NOMO-1 treated with DMSO at 0.1 percent for 48 hours (cell line): Measurements from ENCODE around the gene VWA5B1.

Source experiments
- DNase-seq: peaks from one replicate; lab custom pipeline; 2025; ENCODE audit not compliant: unreplicated experiment; lab: John Stamatoyannopoulos, UW

The VWA5B1 gene

DNA sequence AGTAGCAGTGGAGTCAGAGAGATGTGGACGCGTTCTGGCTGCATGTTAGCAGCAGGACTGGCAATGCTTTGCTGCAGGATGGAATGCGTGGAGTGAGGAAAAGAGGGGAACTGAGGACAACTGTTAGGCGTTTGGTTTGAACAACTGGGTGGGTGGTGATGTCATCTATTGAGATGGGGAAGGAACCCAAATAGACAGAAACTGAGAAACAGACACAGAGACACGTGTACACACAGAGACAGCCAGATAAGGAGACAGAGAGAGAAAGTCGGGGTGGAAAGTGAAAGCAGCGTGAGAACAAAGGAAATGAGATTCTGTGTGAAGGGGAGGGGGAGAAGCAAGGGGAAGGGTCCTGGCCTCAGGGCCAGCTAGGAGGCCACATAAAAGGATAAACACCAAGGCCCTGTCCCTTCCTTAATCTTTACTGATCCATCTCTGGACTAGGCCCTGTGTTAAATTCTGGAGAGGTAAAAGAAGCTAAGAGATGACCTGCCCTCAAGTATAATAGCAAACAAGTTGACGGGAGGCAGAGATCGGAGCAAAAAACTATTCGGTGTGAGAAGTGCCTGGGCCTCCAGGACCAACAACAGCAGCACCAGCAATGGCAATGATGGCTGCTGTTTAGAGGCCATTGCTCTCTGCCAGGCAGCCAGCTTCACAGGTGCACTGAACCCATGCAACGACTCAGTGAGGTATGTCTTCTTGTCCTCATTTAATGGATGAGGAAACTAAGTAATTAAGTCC, 31.6 kb downstream of the VWA5B1 start:
- no peak for DNase-seq

DNA sequence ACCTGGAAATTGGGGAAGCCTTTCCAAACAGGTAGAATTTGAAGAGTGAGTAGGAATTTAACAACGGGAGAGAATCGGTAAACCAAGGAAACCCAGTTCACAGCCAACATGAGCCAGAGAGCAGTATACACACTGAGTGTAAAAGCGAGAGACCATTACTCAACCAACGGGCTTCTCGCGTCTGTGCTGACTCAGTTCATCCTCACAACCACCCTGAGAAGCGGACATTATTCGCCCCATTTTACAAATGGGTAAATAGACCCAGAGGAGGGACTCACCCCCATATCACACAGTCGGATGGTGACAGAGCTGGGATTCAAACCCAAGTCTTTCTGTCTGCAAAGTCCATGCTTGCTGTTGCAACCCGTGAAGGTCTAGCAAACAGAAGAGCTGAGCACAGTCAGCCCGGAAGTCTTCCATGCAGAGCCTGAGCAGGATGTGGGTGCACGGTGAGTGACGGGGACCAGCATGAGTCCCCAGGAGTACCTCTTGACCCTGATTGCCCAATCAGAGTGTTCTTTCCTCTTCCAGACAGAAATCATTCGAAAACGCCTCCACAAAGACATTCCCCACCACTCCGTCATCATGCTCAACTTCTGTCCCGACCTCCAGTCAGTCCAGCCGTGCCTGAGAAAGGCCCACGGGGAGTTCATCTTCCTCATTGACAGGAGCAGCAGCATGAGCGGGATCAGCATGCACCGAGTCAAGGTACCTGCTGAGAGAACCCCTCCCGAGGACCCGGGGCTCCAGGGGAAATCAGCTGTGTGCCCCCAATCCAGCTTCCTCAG, 32.3 kb downstream of the VWA5B1 start:
- DNase-seq = no peak

DNA sequence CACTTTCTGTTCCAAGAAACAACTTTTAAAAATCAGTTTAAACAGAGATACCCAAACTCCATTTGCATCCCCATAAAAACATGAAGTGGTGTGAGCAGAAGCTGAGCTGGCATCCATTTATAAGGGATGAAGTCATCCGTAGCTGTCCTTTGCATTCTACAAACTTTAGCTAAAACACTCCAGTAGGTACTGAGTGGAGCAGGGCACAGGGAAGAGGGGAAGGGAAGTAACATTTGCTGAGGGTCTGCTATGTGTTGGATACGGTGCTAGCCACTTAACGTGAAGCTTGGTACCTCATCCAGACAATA, 32.9 kb downstream of the VWA5B1 start:
- DNase-seq = no peak

DNA sequence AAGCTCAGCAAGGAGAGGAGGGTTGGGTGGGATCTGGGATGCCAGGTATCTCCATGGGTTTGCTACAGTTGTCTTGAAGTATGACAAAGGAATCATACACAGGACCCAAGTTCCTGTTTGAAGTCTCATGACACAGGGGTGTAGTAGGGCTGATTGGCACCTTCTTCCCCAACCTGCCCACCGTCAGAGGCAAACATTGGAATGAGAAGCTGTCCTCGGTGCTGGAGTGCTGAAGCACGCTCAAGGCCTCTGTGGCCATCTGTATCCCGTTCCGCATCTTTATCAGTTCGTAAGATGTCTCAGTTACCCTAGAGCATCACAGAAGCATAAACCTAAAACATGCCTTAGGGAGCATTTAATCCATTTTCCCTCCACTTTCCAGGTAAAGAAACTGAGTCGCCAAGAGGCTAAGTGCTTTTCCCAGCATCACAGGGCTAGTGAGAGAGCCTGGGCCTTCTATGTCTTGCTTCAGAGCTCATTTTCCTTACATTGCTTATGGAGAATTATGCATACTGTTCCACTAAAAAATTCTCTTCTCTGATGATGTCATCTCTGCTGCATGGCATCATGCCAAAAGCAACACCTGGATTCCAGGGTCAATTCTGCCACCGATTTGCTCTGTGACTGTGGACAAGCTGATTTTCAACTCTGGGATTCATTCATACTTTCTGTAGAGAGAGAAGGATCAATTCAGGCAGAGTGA, 34.2 kb downstream of the VWA5B1 start:
- no peak for DNase-seq

GRCh38 chr1:20325407-20325843, 34.8 kb downstream of the VWA5B1 start:
- DNase-seq = no peak

- no peak for DNase-seq
These were observed 35.3 kb downstream of the VWA5B1 start for GRCh38 chr1:20325844-20326420.

DNA sequence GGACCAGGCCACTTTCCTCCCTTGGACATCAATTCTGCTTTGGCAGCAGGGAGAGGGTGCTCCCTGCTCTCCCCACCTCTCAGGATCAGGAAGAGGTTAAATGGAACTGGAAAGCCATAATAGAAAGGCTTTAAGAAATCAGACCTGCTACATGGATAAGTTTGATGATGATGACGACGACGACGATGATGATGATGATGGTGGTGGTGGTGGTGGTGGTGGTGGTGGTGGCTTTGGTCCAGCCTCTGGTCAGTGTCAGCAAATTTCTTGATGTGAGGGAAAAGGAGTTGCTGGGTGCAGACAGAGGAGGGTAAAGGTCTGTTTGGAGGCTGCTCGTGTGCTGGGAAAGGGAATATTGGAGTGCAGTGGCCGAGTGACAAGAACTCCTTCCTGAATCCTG, 36.8 kb downstream of the VWA5B1 start:
- no peak for DNase-seq

DNA sequence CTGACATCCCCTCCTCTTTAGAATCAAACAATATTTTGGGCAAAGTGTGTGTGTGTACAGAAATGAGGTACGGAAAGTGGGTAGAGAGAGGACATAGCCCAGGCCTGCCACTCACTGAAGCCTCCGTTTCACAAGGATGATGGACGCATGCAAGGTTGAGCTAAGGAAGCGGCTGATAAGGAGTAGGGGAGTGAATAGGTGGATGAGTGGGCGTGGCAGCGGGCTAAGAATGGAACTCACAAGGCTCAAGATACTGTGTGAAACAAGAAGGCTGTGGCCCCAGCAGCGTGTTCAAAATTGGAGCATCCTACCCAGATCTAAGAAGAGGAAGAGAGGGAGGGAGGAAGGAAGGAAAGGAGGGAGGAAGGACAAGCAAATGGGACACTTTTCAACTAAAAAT, 37.5 kb downstream of the VWA5B1 start:
- no peak for DNase-seq

GRCh38 chr1:20329793-20330542, 39.3 kb downstream of the VWA5B1 start:
- DNase-seq = no peak

DNA sequence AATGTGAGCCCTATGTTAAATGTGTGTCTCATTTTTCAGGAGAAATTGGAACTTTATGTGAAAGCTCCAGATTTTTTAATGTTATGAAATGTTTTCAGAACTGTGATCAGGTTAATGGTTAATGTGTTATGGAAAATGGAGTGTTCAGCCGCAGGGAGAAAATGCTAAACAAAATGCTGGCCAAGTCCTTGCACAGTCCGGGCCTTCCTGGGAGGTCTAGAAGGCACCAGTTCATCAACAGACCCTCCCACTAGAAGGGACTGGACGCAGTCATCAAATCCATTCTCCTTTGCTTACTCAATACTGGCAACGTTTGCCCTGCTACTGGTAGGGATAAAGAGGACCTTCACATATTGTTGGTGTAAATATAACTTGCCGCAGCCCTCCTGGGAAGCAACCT, 43.4 kb downstream of the VWA5B1 start:
- DNase-seq = no peak

- DNase-seq = no peak
These were observed 45.5 kb downstream of the VWA5B1 start for GRCh38 chr1:20336105-20336605.

GRCh38 chr1:20337581-20337980, 46.9 kb downstream of the VWA5B1 start:
- DNase-seq = no peak

GRCh38 chr1:20339811-20340457, 49.3 kb downstream of the VWA5B1 start:
- DNase-seq = no peak

DNA sequence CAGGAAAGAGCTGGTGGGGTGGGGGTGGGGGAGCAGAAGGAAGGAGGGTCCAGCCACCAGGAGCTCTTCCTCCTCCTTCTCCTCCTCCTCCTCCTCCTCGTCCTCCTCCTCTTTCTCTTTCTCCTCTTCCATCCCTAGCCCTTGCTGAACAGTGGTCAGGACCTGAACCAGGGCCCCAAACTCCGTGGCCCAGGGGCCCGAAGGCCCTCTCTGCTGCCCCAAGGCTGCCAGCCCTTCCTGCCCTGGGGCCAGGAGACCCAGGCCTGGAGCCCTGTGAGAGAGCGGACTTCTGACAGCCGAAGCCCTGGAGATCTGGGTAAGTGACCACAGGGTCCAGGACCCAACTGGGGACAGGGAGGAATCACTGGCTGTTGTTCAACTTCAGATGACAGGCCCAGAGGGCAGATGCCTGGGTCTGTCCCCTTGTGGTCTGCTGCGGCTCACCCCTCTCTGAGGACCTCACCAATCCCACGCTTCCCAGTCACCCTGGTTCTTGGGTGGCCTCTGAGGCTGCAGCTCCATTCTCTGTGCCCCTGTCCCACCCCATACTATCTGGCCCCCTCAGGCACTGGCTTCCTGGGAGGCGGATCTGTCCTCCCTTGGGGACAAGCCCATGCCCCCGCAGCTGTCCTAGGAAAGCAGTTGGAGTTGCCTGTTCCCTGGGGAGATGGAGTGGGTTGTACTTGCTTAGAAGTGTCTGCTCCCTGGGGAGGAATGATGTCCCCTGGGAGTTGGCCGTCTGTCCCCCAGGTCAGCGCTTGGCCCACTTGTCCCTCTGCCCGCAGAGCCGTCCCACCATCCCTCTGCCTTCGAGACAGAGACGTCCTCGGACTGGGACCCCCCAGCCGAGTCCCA, 51.8 kb downstream of the VWA5B1 start:
- DNase-seq = no peak

GRCh38 chr1:20343149-20343937, 52.7 kb downstream of the VWA5B1 start:
- no peak for DNase-seq

- DNase-seq = no peak
These were observed 53.2 kb downstream of the VWA5B1 start for GRCh38 chr1:20343938-20344302.

DNA sequence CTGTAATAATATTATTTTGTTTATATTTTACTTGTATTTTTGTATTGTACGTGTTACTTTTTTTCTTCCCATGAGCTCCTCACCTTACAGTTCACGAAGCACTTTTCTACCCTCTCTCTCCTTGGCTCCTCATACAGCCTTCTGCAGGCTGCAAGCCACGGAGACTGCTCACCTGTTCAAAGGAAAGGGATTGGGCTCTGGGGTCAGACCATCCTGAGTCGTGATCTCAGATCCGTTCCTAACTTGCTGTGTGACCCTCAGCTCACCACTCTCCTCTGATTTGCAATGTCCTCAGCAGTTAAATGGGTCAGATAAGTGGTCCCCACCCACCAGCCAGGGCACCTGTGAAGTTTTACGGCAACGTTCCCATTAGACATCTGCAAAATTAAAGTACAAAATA, 54.1 kb downstream of the VWA5B1 start:
- no peak for DNase-seq

GRCh38 chr1:20345419-20345818, 54.7 kb downstream of the VWA5B1 start:
- DNase-seq = no peak

- no peak for DNase-seq
These were observed 55.8 kb downstream of the VWA5B1 start for GRCh38 chr1:20346433-20346832.
